OCI-LY3 (cell line): ENCODE data around the gene ARHGEF26.
A peak's percentile ranks its signal among the peaks of the same experiment; 100 is the strongest.

ENCODE experiments used
- H2AFZ ChIP-seq: fragments of 200-600, 300-600 bp; shearing (Covaris generic); 2 replicates; pipeline ENCODE4 v1.6.0; 2014; ENCODE audit warnings: antibody characterized with exemption, low read depth, low read length
- H3K27ac ChIP-seq: fragments of 200-600, 300-600 bp; sonication (generic); 2 replicates; pipeline ENCODE4 v1.5.1; 2014; ENCODE audit warnings: mild to moderate bottlenecking, low read length, moderate library complexity, mixed read lengths
- H3K27me3 ChIP-seq: fragments of 200-600, 300-600 bp; sonication (generic); 2 replicates; pipeline ENCODE4 v1.6.1; 2014; ENCODE audit warnings: low read depth, low read length, mixed read lengths
- H3K36me3 ChIP-seq: fragments of 200-600, 300-600 bp; sonication (generic); replicated peaks from 2 replicates; pipeline ENCODE3; 2014; ENCODE audit warnings: low read depth, low read length, mixed read lengths
- H3K4me1 ChIP-seq: fragments of 300-600, 200-600 bp; sonication (generic); 2 replicates; pipeline ENCODE4 v1.6.1; 2014; ENCODE audit warnings: low read length, mixed read lengths
- H3K4me2 ChIP-seq: fragments of 200-600, 300-600 bp; sonication (generic); 2 replicates; pipeline ENCODE4 v1.6.1; 2014; ENCODE audit warnings: low read length, mixed read lengths
- H3K4me3 ChIP-seq: fragments of 300-600, 200-600 bp; sonication (generic); 2 replicates; pipeline ENCODE4 v1.5.1; 2014; ENCODE audit warnings: antibody characterized with exemption, mild to moderate bottlenecking, low read length, moderate library complexity
- H3K79me2 ChIP-seq: fragments of 300-600, 200-600 bp; shearing (Covaris generic); 2 replicates; pipeline ENCODE4 v1.6.1; 2014; ENCODE audit warnings: mild to moderate bottlenecking, low read length, mixed read lengths
- H3K9ac ChIP-seq: fragments of 300-600, 200-600 bp; shearing (Covaris generic); 2 replicates; pipeline ENCODE4 v1.6.0; 2014; ENCODE audit warnings: mild to moderate bottlenecking, low read length, moderate library complexity
- H3K9me3 ChIP-seq: fragments of 200-600, 300-600 bp; shearing (Covaris generic); 2 replicates; pipeline ENCODE4 v1.6.1; 2014; ENCODE audit warnings: low read length, mixed read lengths; ENCODE audit not compliant: insufficient read depth
- H4K20me1 ChIP-seq: fragments of 200-600, 300-600 bp; sonication (generic); 2 replicates; pipeline ENCODE4 v1.6.1; 2016; ENCODE audit warnings: low read length, mixed read lengths; ENCODE audit not compliant: insufficient read depth
- EZH2phosphoT487 ChIP-seq: fragments of 200-600 bp; shearing (Covaris generic); IDR thresholded peaks from 2 replicates; pipeline ENCODE4 v1.6.1; 2018; ENCODE audit warnings: antibody characterized with exemption, mixed run types, low read depth
- TF ChIP-seq, protein P1 (sequence below): fragments of 200-600, 300-600 bp; sonication (generic); IDR thresholded peaks from 2 replicates; pipeline ENCODE4 v1.5.1; 2014; ENCODE audit warnings: antibody characterized with exemption, low read length, low read depth

Gene ARHGEF26

DNA sequence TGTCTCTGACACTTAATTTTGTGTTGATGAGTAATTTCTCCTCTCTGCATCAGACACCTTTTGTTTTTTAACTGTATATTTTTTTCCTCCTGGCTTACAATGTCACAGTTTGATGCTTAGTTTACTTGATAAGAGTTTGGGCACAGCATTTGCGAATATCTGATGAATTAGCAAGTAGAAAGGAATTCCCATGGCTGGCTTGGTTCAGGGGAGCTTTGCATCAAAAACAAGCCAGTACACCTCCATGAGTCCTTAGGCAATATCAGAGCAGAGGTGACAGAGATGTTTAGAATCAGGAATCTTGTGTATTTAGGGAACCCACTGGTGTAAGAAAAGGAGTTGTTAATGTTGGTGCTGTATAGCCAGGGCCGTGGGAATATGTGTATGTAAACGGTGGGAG lies 9.3 kb downstream of the ARHGEF26 start:
- H3K27me3 ChIP-seq: no peaks in the 10 kb centered on the region
- no peak for TF ChIP-seq EZH2phosphoT487
- TF ChIP-seq, protein P1, sequence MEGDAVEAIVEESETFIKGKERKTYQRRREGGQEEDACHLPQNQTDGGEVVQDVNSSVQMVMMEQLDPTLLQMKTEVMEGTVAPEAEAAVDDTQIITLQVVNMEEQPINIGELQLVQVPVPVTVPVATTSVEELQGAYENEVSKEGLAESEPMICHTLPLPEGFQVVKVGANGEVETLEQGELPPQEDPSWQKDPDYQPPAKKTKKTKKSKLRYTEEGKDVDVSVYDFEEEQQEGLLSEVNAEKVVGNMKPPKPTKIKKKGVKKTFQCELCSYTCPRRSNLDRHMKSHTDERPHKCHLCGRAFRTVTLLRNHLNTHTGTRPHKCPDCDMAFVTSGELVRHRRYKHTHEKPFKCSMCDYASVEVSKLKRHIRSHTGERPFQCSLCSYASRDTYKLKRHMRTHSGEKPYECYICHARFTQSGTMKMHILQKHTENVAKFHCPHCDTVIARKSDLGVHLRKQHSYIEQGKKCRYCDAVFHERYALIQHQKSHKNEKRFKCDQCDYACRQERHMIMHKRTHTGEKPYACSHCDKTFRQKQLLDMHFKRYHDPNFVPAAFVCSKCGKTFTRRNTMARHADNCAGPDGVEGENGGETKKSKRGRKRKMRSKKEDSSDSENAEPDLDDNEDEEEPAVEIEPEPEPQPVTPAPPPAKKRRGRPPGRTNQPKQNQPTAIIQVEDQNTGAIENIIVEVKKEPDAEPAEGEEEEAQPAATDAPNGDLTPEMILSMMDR: no peak
- no peaks in the 10 kb centered on the region for H3K36me3 ChIP-seq
- no peak overlapping the region for H2AFZ ChIP-seq
- no peaks in the 10 kb centered on the region for H3K9me3 ChIP-seq
- no peak overlapping the region for H3K4me3 ChIP-seq
- no peak overlapping the region for H3K4me2 ChIP-seq
- H3K9ac ChIP-seq: no peak overlapping the region
- no peaks in the 10 kb centered on the region for H4K20me1 ChIP-seq
- no peak overlapping the region for H3K27ac ChIP-seq
- peaks cover 20% of the 10 kb centered on the region for H3K4me1 ChIP-seq
- H3K79me2 ChIP-seq: no peaks in the 10 kb centered on the region

GRCh38 chr3:154131830-154132229 lies 10.6 kb downstream of the ARHGEF26 start:
- no peaks in the 10 kb centered on the region for H3K27me3 ChIP-seq
- H3K4me3 ChIP-seq: no peak overlapping the region
- TF ChIP-seq, protein P1: no peak
- TF ChIP-seq EZH2phosphoT487: no peak
- H3K36me3 ChIP-seq: no peaks in the 10 kb centered on the region
- H3K9ac ChIP-seq: no peak overlapping the region
- H2AFZ ChIP-seq: no peak overlapping the region
- H3K4me1 ChIP-seq: peaks cover 12% of the 10 kb centered on the region
- H3K9me3 ChIP-seq: no peaks in the 10 kb centered on the region
- H4K20me1 ChIP-seq: no peaks in the 10 kb centered on the region
- no peaks in the 10 kb centered on the region for H3K79me2 ChIP-seq
- H3K4me2 ChIP-seq: peak overlapping the region; percentile 96; the same call in 1 of the 2 replicates
- no peak overlapping the region for H3K27ac ChIP-seq

GRCh38 chr3:154132777-154133375 lies 11.7 kb downstream of the ARHGEF26 start:
- H2AFZ ChIP-seq: peak overlapping the region; percentile 100
- H4K20me1 ChIP-seq: no peaks in the 10 kb centered on the region

DNA sequence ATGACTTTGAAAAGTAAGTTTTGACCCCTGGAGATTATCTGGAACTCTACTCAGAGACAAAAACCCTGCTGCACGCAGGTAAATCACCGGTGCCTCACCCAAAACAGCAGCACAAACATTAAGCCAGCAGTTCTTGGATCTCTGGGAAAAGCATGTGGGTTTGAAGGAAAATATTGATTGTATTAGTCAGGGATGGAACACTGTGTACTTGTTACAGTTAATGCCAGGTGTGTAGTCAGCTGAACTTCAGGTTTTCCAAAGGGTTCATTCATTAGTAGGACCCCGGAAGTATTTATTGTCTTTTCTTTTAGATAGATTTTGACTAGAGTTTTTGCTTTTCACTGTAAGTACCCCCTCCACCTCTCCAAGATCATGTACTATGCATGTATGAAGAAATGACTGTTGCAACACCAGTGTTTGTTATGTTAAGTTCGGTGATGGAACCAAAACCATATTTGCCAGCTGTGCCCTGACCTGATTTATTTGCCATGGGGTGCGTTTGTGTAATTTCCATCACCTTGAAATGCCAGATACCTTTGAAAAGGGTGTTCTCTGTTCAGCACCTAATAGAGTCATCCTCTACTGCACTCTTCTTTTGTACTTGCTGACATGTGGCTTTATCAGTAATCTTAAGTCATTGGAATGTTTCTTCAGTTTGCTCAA lies 14.5 kb downstream of the ARHGEF26 start:
- no peaks in the 10 kb centered on the region for H3K36me3 ChIP-seq
- no peak overlapping the region for H2AFZ ChIP-seq
- H3K79me2 ChIP-seq: no peaks in the 10 kb centered on the region
- H3K9me3 ChIP-seq: no peaks in the 10 kb centered on the region
- H3K9ac ChIP-seq: no peak overlapping the region
- TF ChIP-seq, protein P1: no peak
- no peak for TF ChIP-seq EZH2phosphoT487
- no peaks in the 10 kb centered on the region for H4K20me1 ChIP-seq
- peaks cover 19% of the 10 kb centered on the region for H3K4me1 ChIP-seq
- no peak overlapping the region for H3K27ac ChIP-seq
- H3K27me3 ChIP-seq: no peaks in the 10 kb centered on the region
- no peak overlapping the region for H3K4me3 ChIP-seq
- H3K4me2 ChIP-seq: no peak overlapping the region

More at GRCh38 chr3:154132777-154133375, 11.7 kb downstream of the ARHGEF26 start:
- H3K4me1 ChIP-seq: peaks cover 19% of the 10 kb centered on the region
- peak overlapping the region; percentile 47 for H3K9ac ChIP-seq
- H3K9me3 ChIP-seq: no peaks in the 10 kb centered on the region
- H3K79me2 ChIP-seq: no peaks in the 10 kb centered on the region
- H3K27ac ChIP-seq: no peak overlapping the region
- TF ChIP-seq, protein P1: no peak
- no peak for TF ChIP-seq EZH2phosphoT487
- H3K4me2 ChIP-seq: peak overlapping the region; percentile 96
- peak overlapping the region; percentile 81 for H3K4me3 ChIP-seq
- no peaks in the 10 kb centered on the region for H3K36me3 ChIP-seq
- H3K27me3 ChIP-seq: no peaks in the 10 kb centered on the region
